ENCODE measurements around the gene OTOP1.
"Not testable (repeated sequence)": the region's sequence is repeated elsewhere in the genome, so short reads cannot be mapped to it uniquely, and the experiment has no call there.

DNA sequence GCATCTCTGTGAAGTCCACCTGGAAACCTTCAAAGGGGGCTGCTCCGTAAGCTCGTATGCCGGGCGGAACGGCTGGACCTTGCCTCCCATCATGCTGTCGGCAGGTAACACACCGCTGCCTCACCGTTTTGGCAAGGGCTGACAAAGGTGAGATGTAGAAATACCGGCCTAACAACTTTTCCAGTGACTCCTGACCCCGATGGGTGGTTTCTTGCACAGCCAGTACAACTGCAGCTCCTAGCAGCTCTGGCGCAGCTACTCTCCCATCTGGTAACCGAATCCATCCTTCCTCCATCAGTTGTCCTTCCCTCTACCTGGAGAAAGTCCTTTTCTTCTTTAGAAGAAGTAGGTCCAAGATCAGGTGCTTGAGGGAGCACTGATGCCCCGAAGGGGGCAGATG is 59.7 kb downstream of the OTOP1 start:
- TF ChIP-seq, protein P1, sequence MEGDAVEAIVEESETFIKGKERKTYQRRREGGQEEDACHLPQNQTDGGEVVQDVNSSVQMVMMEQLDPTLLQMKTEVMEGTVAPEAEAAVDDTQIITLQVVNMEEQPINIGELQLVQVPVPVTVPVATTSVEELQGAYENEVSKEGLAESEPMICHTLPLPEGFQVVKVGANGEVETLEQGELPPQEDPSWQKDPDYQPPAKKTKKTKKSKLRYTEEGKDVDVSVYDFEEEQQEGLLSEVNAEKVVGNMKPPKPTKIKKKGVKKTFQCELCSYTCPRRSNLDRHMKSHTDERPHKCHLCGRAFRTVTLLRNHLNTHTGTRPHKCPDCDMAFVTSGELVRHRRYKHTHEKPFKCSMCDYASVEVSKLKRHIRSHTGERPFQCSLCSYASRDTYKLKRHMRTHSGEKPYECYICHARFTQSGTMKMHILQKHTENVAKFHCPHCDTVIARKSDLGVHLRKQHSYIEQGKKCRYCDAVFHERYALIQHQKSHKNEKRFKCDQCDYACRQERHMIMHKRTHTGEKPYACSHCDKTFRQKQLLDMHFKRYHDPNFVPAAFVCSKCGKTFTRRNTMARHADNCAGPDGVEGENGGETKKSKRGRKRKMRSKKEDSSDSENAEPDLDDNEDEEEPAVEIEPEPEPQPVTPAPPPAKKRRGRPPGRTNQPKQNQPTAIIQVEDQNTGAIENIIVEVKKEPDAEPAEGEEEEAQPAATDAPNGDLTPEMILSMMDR (conservative IDR thresholded peaks at IDR 0.05; ENCODE audit: low read depth in 2 of 2) = not testable (repeated sequence)
- not testable (repeated sequence) for TF ChIP-seq CREB1 (CRISPR knock-in tag; IDR thresholded peaks at IDR 0.05; ENCODE audit: low read depth)
- TF ChIP-seq, protein P2, sequence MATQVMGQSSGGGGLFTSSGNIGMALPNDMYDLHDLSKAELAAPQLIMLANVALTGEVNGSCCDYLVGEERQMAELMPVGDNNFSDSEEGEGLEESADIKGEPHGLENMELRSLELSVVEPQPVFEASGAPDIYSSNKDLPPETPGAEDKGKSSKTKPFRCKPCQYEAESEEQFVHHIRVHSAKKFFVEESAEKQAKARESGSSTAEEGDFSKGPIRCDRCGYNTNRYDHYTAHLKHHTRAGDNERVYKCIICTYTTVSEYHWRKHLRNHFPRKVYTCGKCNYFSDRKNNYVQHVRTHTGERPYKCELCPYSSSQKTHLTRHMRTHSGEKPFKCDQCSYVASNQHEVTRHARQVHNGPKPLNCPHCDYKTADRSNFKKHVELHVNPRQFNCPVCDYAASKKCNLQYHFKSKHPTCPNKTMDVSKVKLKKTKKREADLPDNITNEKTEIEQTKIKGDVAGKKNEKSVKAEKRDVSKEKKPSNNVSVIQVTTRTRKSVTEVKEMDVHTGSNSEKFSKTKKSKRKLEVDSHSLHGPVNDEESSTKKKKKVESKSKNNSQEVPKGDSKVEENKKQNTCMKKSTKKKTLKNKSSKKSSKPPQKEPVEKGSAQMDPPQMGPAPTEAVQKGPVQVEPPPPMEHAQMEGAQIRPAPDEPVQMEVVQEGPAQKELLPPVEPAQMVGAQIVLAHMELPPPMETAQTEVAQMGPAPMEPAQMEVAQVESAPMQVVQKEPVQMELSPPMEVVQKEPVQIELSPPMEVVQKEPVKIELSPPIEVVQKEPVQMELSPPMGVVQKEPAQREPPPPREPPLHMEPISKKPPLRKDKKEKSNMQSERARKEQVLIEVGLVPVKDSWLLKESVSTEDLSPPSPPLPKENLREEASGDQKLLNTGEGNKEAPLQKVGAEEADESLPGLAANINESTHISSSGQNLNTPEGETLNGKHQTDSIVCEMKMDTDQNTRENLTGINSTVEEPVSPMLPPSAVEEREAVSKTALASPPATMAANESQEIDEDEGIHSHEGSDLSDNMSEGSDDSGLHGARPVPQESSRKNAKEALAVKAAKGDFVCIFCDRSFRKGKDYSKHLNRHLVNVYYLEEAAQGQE (IDR thresholded peaks at IDR 0.05; ENCODE audit: unreplicated experiment) = not testable (repeated sequence)
